ENCODE measurements around the gene SSX3.
"Not testable (repeated sequence)": the region's sequence is repeated elsewhere in the genome, so short reads cannot be mapped to it uniquely, and the experiment has no call there.

Gene SSX3, protein sequence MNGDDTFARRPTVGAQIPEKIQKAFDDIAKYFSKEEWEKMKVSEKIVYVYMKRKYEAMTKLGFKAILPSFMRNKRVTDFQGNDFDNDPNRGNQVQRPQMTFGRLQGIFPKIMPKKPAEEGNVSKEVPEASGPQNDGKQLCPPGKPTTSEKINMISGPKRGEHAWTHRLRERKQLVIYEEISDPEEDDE

DNA sequence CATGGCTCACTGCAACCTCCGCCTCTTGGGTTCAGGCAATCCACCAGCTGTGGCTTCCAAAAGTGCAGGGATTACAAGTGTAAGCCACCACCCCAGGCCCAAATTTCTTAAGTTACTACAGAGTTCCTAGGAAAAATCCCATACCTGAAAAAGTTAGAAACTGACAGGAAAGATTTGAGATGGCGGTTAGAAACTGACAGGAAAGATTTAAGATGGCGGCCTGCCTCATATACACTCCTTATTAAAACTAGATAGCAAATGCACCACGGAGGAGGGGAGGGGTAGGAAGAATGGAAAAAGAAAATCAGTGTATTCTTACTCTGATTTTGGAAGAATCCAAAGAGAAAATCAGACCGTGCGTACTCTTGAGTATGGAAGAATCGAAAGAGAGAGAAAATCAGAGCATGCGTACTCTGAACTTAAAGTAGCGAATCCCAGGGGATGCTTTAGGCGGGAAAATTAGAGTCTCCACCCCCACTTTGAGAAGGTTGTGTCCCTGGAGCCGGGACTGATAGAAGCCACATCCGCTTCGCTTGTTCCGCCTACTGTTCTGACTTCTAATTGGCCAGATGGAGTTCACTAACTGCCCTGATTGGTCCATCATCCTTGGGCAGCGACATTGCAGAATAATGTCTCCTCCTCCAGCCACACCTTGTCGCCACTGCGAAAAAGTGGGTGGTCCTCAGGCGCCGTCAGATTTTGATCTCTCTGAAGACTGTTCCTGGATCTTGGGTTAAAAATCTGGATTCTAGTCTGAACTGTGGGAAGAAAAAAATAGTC lies at the start of gene SSX3:
Gene SSX3, minus strand, starts transcription at position 389 of the 780 bp plus-strand sequence. CDS start 1,454 bp downstream, outside the sequence.
- not testable (repeated sequence) for DNase-seq (ENCODE audit: low read depth); H3K4me3 ChIP-seq (replicated peaks; ENCODE audit: low read depth, low read length)

DNA sequence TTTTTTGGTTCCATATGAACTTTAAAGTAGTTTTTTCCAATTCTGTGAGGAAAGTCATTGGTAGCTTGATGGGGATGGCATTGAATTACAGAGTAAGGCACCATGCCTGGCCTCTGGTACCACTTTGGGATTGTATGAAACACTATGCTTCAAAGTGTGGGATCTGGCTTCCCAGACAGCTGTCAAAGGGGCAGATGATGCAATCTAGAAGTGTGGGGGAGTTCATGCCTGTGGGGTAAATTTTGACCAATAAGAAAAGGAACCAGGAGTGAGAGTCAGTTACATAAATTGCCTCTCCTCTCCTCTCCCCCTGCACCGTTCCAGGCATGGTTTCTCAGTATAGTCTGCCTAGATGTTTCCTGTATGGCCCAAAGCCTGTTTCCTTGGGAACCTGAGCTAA lies 41.3 kb upstream of the SSX3 start:
- not testable (repeated sequence) for DNase-seq (ENCODE audit: low read depth); H3K4me3 ChIP-seq (replicated peaks; ENCODE audit: low read depth, low read length)

DNA sequence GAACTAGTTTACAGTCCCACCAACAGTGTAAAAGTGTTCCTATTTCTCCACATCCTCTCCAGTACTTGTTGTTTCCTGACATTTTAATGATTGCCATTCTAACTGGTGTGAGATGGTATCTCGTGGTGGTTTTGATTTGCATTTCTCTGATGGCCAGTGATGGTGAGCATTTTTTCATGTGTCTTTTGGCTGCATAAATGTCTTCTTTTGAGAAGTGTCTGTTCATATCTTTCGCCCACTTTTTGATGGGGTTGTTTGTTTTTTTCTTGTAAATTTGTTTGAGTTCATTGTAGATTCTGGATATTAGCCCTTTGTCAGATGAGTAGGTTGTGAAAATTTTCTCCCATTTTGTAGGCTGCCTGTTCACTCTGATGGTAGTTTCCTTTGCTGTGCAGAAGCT lies 40.4 kb upstream of the SSX3 start:
- H3K4me3 ChIP-seq (replicated peaks; ENCODE audit: low read depth, low read length) = not testable (repeated sequence)

DNA sequence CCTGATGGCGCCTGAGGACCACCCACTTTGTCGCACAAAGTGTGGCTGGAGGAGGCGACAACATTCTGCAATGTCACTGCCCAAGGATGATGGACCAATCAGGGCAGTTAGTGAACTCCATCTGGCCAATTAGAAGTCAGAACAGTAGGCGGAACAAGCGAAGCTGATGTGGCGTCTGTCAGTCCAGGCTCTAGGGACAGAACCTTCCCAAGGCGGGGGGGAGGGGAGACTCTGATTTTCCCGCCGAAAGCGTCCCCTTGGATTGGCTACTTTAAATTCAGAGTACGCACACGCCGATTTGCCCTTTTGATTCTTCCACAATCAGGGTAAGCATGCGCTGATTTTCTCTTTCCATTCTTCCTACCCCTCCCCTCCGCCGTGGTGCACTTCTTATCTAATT lies 26.7 kb upstream of the SSX3 start, which contains the start of gene SSX4:
Gene SSX4, plus strand, starts transcription at position 301 of the 400 bp plus-strand sequence. CDS start 515 bp downstream, outside the sequence.
- not testable (repeated sequence) for DNase-seq (ENCODE audit: low read depth); H3K4me3 ChIP-seq (replicated peaks; ENCODE audit: low read depth, low read length)

More for the DNA sequence above, 40.4 kb upstream of the SSX3 start:
- not testable (repeated sequence) for DNase-seq (ENCODE audit: low read depth)

DNA sequence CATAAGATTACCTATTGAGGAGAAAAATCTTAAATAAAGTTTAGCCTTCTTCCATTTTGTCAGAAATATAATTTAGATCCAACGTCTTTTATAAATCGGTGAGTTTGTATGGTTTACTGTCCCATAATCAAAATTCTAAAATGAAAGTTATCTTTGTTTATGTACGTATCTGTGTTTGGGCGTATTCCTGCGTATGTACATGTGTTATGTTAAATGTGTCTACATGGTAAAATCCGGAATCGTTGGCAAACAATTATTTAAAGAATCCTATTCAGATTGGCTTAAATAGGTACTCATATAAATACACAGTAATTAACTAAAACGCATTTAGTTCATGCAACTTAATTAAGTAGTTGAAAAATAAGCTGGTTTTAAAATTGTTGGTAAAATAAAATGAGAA lies 13.9 kb upstream of the SSX3 start:
- H3K4me3 ChIP-seq (replicated peaks; ENCODE audit: low read depth, low read length); DNase-seq (ENCODE audit: low read depth): not testable (repeated sequence)

DNA sequence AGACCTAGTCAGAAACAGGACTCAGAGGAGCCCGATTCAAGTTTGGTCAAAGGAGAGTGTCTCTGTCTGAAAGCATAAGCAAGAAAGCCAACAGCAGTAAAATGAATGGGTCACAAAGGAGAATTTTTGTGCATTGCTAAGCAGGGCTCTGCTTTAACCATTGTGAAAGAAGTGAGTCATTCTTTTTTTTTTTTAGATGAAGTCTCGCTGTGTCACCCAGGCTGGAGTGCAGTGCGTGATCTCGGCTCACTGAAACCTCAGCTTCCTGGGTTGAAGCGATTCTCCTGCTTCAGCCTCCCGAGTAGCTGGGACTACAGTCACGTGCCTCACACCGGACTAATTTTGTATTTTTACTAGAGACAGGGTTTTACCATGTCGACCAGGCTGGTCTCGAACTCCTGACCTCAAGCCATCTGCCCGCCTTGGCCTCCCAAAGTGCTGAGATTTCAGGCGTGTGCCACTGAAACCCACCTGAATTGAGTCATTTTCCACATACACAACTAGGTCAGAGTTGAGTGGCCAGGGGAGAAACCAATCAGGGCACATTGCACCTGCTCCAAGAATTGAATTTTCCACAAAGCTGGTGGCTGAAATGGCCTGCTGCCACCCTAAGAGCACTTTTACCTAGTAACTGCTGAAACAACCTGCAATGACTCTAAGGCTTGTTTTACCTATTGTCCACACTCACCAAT lies 11.4 kb upstream of the SSX3 start:
- not testable (repeated sequence) for H3K4me3 ChIP-seq (replicated peaks; ENCODE audit: low read depth, low read length); DNase-seq (ENCODE audit: low read depth)

DNA sequence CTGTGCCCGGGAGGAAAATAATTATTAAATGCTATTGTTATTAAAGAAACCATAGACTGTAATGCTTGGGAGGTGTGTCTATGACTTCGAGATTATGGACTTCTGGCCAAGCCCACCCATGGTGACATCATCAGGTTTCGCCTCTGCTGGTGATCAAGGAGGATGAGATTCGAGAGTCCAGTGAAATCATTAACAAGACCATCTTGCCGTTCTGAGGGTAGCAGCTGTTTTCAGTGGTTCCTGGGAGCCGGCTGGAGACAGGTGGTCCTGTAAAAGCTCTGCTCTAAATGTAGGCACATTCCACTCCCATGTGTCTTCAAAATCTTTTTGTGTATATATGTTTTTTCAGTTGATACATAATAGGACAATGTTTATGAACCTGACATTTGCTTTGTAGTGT lies 2.8 kb upstream of the SSX3 start:
- not testable (repeated sequence) for DNase-seq (ENCODE audit: low read depth); H3K4me3 ChIP-seq (replicated peaks; ENCODE audit: low read depth, low read length)

DNA sequence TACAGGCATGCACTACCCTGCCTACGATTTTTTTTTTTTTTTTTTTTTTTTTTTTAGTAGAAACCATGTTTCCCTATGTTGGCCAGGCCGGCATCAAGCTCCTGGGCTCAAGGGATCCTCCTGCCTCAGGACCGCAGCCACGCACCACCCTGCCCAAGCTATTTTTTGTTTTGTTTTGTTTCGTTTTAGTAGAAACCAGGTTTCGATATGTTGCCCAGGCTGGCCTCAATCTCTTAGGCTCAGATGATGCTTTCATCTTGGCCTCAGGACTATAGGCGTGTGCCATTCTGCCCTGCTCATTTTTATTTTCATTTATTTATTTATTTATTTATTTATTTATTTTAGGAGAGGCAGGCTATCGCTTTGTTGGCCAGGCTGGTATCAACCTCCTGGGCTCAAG lies 1.2 kb upstream of the SSX3 start:
- H3K4me3 ChIP-seq (replicated peaks; ENCODE audit: low read depth, low read length) = no peak overlapping the region
- DNase-seq (ENCODE audit: low read depth) = no peak
- TF ChIP-seq, protein P1, sequence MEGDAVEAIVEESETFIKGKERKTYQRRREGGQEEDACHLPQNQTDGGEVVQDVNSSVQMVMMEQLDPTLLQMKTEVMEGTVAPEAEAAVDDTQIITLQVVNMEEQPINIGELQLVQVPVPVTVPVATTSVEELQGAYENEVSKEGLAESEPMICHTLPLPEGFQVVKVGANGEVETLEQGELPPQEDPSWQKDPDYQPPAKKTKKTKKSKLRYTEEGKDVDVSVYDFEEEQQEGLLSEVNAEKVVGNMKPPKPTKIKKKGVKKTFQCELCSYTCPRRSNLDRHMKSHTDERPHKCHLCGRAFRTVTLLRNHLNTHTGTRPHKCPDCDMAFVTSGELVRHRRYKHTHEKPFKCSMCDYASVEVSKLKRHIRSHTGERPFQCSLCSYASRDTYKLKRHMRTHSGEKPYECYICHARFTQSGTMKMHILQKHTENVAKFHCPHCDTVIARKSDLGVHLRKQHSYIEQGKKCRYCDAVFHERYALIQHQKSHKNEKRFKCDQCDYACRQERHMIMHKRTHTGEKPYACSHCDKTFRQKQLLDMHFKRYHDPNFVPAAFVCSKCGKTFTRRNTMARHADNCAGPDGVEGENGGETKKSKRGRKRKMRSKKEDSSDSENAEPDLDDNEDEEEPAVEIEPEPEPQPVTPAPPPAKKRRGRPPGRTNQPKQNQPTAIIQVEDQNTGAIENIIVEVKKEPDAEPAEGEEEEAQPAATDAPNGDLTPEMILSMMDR (IDR thresholded peaks at IDR 0.05; ENCODE audit: low read length, missing control alignments) = no peak

DNA sequence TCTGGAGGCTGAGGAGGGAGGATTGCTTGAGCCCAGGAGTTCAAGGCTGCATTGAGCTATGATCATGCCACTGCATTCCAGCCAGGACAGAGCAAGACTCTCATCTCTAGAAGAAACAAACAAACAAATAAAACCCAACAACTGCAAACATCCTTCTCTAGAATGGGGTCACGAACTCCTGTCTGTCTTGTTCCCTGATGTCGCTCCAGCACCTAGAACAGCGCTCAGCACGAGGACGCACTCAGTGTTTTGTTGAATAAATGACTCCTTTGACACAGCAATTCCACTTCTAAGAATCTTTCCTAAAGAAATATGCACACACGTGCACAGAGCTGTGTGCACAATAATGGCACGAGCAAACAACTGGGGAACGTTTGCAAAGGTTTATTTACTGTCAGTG lies 10.4 kb downstream of the SSX3 start:
- H3K4me3 ChIP-seq (replicated peaks; ENCODE audit: low read depth, low read length); DNase-seq (ENCODE audit: low read depth): not testable (repeated sequence)

DNA sequence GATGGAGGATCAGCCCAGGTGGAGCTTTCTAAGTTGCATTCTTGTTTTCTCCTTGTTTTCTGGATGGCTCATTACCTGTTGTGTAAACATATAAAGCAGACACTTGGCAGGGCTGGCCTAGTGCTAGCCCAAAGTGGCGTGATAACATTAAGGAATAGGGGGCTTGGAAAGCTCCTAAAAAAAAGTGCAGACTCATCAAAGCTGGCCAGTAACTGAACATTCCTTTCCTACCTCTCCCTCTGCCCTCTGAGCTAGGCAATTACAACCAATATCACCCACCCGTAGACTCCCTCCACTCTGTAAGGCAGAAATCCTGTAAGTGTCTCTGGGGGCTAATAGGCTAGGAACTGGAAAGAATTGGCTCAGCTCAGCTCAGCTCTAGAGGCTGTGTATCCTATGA lies 42.5 kb downstream of the SSX3 start:
- DNase-seq (ENCODE audit: low read depth); H3K4me3 ChIP-seq (replicated peaks; ENCODE audit: low read depth, low read length): not testable (repeated sequence)

DNA sequence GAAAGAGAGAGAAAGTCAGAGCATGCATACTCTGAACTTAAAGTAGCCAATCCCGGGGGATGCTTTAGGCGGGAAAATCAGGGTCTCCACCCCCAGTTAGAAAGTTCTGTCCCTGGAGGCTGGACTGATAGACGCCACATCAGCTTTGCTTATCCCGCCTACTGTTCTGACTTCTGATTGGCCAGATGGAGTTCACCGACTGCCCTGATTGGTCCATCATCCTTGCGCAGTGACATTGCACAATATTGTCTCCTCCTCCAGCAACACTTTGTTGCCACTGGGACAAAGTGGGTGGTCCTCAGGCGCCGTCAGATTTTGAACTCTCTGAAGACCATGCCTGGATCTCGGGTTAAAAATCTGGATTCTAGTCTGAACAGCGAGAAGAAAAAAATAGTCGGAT lies 50.3 kb downstream of the SSX3 start:
- TF ChIP-seq, protein P1 (IDR thresholded peaks at IDR 0.05; ENCODE audit: low read length, missing control alignments) = no peak
- no peak overlapping the region for H3K4me3 ChIP-seq (replicated peaks; ENCODE audit: low read depth, low read length)
- no peak for DNase-seq (ENCODE audit: low read depth)

Data from fibroblast of pulmonary artery (primary cell).